Caco-2 (cell line): Measurements from ENCODE around the gene CYP26A1. TPM values are rescaled to one million over a fixed set of nuclear protein-coding genes. Genes with fewer than 3 reads are reported as not detected.

ENCODE experiments used
- total RNA-seq: library from RNA; stranded (reverse); gene quantifications from 2 replicates; pipeline ENCODE4 v1.2.3, GENCODE V29; 2022

The CYP26A1 gene
- total RNA-seq, 1 experiment from 2014 or later = 0.82 TPM

Other genes with a start within 250 kb of the CYP26A1 start
- 12.5 and 13.4 TPM in 2 replicates for gene EXOC6, start 225.4 kb upstream of the CYP26A1 start, total RNA-seq
- 0.09 and 0.16 TPM in 2 replicates for gene CYP26C1, start 13.1 kb upstream of the CYP26A1 start, total RNA-seq